Measurements from ENCODE around the gene NOC2L. TPM values are rescaled to one million over a fixed set of nuclear protein-coding genes. Genes with fewer than 3 reads are reported as not detected.
"Not testable (repeated sequence)": the region's sequence is repeated elsewhere in the genome, so short reads cannot be mapped to it uniquely, and the experiment has no call there.

The NOC2L gene
- total RNA-seq, 1 donor from 2014 or later: 95.6 TPM

DNA sequence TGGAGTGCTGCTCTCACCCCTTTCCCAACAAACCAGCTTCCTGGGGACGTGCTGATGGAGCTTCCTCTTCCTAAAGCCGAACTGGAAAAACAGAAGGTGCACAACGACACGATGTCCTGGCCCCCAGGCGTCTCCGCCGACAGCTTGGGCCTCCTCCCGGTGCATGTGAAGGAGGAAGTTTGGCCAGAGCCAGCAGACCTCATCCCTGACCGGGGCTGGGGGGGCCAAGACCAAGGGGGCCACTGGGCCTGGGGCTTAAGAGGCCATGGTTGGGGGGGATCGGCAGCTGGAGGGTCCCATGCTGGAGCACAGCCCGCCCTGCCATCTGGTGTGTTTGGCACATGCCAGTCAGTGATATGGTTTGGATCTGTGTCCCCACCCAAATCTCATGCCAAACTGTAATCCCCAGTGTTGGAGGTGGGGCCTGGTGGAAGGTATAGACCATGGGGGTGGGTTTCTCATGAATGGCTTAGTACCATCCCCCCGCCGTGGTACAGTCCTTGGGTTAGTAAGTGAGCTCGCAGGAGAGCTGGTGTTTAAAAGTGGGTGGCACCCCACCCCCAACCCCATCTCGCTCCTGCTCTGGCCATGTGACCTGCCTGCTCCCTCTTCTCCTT lies 34.4 kb upstream of the NOC2L start:
- no peak overlapping the region for H3K4me3 ChIP-seq (ENCODE audit: low read depth, low read length)
- H3K36me3 ChIP-seq (ENCODE audit: control insufficient read depth, insufficient read depth, low read length): no peaks in the 10 kb centered on the region
- no peak for DNase-seq (ENCODE audit: low read depth)
- TF ChIP-seq, protein P1, sequence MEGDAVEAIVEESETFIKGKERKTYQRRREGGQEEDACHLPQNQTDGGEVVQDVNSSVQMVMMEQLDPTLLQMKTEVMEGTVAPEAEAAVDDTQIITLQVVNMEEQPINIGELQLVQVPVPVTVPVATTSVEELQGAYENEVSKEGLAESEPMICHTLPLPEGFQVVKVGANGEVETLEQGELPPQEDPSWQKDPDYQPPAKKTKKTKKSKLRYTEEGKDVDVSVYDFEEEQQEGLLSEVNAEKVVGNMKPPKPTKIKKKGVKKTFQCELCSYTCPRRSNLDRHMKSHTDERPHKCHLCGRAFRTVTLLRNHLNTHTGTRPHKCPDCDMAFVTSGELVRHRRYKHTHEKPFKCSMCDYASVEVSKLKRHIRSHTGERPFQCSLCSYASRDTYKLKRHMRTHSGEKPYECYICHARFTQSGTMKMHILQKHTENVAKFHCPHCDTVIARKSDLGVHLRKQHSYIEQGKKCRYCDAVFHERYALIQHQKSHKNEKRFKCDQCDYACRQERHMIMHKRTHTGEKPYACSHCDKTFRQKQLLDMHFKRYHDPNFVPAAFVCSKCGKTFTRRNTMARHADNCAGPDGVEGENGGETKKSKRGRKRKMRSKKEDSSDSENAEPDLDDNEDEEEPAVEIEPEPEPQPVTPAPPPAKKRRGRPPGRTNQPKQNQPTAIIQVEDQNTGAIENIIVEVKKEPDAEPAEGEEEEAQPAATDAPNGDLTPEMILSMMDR (IDR thresholded peaks at IDR 0.05; ENCODE audit: insufficient read depth, low read length, poor library complexity, severe bottlenecking): no peak
- H3K27me3 ChIP-seq (ENCODE audit: control insufficient read depth, insufficient read depth, low read length): peaks cover 18% of the 10 kb centered on the region

DNA sequence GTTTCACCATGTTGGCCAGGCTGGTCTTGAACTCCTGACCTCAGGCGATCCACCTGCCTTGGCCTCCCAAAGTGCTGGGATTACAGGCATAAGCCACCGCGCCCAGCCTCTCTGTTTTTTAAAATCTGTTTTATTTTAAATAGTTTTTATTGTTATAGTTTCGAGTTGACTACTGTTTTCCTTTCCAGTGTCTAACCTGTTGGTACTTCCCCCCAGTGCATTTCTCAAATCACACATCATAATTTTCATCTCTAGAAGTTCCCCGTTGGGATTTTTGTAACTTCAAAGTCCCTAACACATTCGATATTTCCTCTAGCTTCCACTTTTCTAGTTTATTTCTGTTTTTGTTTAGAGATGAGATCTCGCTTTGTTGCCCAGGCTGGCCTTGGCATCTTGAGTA lies 33.3 kb upstream of the NOC2L start:
- TF ChIP-seq, protein P1 (IDR thresholded peaks at IDR 0.05; ENCODE audit: insufficient read depth, low read length, poor library complexity, severe bottlenecking): no peak
- no peak for DNase-seq (ENCODE audit: low read depth)
- Histone ChIP-seq H3K4me3 (ENCODE audit: low read depth, low read length) (no peak overlapping the region), H3K27me3 (ENCODE audit: control insufficient read depth, insufficient read depth, low read length) (peaks cover 9% of the 10 kb centered on the region), H3K36me3 (ENCODE audit: control insufficient read depth, insufficient read depth, low read length) (no peaks in the 10 kb centered on the region)

DNA sequence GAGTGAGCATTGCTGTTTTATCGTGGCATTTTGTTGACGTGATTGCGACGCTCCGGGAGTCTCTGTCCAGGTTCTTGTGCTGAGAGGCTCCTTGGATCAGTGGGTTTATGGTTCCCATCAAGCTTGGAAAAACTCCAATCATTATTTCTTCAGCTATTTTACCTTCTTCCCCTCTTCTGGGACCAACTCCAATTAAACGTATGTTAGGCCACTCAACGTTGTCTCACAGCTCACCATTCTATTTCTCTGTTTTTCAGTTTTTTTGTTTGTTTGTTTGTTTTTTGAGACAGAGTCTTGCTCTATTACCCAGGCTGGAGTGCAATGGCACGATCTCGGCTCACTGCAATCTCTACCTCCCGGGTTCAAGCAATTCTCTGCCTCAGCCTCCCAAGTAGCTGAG lies 32.8 kb upstream of the NOC2L start:
- TF ChIP-seq, protein P1 (IDR thresholded peaks at IDR 0.05; ENCODE audit: insufficient read depth, low read length, poor library complexity, severe bottlenecking): no peak
- H3K27me3 ChIP-seq (ENCODE audit: control insufficient read depth, insufficient read depth, low read length): peaks cover 9% of the 10 kb centered on the region
- DNase-seq (ENCODE audit: low read depth): no peak
- H3K4me3 ChIP-seq (ENCODE audit: low read depth, low read length): no peak overlapping the region
- no peaks in the 10 kb centered on the region for H3K36me3 ChIP-seq (ENCODE audit: control insufficient read depth, insufficient read depth, low read length)

DNA sequence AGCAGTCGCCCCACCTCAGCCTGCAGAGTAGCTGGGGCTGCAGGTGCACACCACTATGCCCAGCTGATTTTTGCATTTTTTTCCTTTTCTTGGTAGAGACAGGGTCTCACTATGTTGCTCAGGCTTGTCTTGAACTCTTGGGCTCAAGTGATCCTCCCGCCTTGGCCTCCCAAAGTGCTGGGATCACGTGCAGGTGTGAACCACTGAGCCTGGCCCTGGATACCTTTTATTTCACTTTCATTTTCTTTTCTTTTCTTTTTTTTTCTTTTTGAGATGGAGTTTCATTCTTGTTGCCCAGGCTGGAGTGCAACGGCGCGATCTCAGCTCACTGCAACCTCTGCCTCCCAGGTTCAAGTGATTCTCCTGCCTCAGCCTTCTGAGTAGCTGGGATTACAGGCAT lies 32.2 kb upstream of the NOC2L start:
- not testable (repeated sequence) for DNase-seq (ENCODE audit: low read depth); H3K27me3 ChIP-seq (ENCODE audit: control insufficient read depth, insufficient read depth, low read length); H3K4me3 ChIP-seq (ENCODE audit: low read depth, low read length); H3K36me3 ChIP-seq (ENCODE audit: control insufficient read depth, insufficient read depth, low read length)

DNA sequence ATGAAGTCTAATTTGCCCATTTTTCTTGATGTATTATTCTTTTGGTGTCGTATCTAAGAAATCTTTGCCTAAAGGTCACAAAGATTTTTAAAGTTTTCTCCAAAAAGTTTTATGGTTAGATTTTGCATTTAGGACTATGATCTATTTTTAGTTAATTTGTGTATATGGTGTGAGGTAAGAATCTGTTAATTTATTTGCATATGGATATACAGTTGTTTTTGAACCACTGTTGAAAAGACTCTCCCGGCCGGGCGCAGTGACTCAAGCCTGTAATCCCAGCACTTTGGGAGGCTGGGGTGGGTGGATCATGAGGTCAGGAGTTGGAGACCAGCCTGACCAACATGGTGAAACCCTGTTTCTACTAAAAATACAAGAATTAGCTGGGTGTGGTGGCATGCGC lies 29.0 kb upstream of the NOC2L start:
- H3K36me3 ChIP-seq (ENCODE audit: control insufficient read depth, insufficient read depth, low read length); DNase-seq (ENCODE audit: low read depth); H3K4me3 ChIP-seq (ENCODE audit: low read depth, low read length): not testable (repeated sequence)
- H3K27me3 ChIP-seq (ENCODE audit: control insufficient read depth, insufficient read depth, low read length): peaks cover 18% of the 10 kb centered on the region

DNA sequence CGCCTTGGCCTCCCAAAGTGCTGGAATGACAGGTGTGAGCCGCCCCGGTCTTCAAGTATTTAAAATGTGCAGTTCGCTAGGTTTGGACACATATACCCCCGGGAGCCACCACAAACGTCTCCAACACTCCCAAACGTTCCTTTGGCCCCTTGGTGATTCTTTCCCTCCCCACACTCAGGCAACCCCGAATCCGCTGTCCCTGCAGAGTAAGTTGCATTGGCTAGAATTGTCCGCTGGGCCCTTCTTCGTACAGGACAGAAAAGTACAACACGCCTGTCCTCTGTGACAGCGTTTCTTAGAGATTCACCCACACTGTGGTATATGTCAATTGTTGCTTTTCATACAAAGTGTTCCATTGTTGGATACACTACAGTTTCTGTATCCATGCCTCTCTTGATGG lies 26.1 kb upstream of the NOC2L start:
- Histone ChIP-seq H3K36me3 (ENCODE audit: control insufficient read depth, insufficient read depth, low read length) (no peaks in the 10 kb centered on the region), H3K27me3 (ENCODE audit: control insufficient read depth, insufficient read depth, low read length) (peaks cover 44% of the 10 kb centered on the region), H3K4me3 (ENCODE audit: low read depth, low read length) (no peak overlapping the region)
- TF ChIP-seq, protein P1 (IDR thresholded peaks at IDR 0.05; ENCODE audit: insufficient read depth, low read length, poor library complexity, severe bottlenecking): no peak
- no peak for DNase-seq (ENCODE audit: low read depth)

DNA sequence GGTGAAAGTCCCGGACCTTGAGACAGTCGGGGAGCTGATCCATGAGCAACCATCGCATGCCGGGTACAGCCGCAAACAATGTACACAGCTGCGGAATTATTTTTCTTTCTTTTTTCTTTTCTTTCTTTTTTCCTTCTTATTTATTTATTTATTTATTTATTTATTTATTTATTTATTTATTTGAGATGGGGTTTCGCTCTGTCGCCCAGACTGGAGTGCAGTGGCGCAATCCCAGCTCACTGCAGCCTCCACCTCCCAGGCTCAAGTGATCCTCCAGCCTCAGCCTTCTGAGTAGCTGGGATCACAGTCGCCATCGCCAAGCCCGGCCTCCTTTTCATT lies 25.4 kb upstream of the NOC2L start:
- Histone ChIP-seq H3K36me3 (ENCODE audit: control insufficient read depth, insufficient read depth, low read length) (no peaks in the 10 kb centered on the region), H3K4me3 (ENCODE audit: low read depth, low read length) (no peak overlapping the region), H3K27me3 (ENCODE audit: control insufficient read depth, insufficient read depth, low read length) (peaks cover 44% of the 10 kb centered on the region)
- TF ChIP-seq, protein P1 (IDR thresholded peaks at IDR 0.05; ENCODE audit: insufficient read depth, low read length, poor library complexity, severe bottlenecking): no peak
- no peak for DNase-seq (ENCODE audit: low read depth)
